ENCODE data around the gene TEX44. TPM values are rescaled to one million over a fixed set of nuclear protein-coding genes. Genes with fewer than 3 reads are reported as not detected.
A peak's percentile ranks its signal among the peaks of the same experiment; 100 is the strongest.
"Not testable (repeated sequence)": the region's sequence is repeated elsewhere in the genome, so short reads cannot be mapped to it uniquely, and the experiment has no call there.

TEX44 gene
- not detected for total RNA-seq

DNA sequence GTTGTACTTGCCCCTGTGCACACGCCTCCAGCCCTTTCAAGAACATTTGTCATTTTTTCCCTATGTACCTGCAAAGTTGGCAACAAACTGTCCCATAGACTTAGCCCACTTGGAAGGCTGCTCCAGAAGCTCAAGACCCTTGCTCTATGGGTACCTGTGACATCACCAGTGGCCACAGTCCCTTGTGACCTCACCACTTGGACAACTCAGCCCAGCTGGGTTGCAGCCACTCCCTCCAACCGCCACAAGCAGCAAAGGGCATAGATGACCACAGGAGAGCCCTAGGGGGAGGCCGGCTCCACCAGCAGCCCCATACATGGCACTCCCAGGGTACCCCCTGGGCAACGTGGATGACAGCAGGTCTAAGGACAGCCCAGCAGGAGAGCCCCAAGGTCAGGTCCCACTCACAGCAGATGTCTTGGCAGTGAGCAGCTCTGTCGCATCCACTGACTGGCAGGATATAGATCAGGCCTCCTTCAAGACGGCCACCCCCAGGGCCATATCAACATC, at the start of gene TEX44:
TEX44 (plus strand) TSS at position 229 of the 510 bp plus-strand sequence; CDS start at position 317, 88 bp downstream.
- DNase-seq (ENCODE audit: low spot score): no peak

- DNase-seq (ENCODE audit: low spot score): no peak
Observed at GRCh38 chr2:231545105-231545902, 47.4 kb upstream of the TEX44 start.

- no peak for DNase-seq (ENCODE audit: low spot score)
Observed at GRCh38 chr2:231546014-231546715, 46.5 kb upstream of the TEX44 start.

DNA sequence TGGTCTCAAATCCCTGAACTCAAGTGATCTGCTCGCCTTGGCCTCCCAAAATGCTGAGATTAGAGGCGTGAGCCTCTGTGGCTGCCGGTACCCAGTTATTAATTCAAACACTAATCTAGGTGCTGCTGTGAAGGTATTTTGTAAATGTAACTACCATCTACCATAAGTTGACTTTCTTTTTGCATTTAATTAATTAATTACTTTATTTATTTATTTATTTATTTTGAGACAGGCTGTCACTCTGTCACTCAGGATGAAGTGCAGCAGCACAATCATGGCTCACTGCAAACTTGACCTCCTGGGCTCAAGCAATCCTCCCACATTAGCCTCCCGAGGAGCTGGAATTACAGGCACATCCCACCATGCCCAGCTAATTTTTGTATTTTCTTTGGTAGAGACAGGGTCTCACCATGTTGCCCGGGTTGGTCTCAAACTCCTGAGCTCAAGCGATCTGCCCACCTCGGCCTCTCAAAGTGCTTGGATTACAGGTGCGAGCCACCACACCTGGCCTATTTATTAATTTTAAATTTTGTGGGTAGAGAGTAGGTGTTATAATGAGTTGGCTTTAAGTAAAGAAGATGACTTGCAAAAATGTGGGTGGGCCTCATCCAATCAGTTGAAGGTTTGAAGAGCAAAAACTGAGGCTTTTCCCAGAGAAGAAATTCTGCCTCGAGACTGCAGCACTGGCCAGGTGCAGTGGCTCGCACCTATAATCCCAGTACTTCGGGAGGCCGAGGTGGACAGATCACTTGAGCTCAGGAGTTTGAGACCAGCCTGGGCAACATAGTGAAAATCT, 45.2 kb upstream of the TEX44 start:
- no peak for DNase-seq (ENCODE audit: low spot score)

- DNase-seq (ENCODE audit: low spot score): no peak
Observed at GRCh38 chr2:231548752-231549151, 43.9 kb upstream of the TEX44 start.

DNA sequence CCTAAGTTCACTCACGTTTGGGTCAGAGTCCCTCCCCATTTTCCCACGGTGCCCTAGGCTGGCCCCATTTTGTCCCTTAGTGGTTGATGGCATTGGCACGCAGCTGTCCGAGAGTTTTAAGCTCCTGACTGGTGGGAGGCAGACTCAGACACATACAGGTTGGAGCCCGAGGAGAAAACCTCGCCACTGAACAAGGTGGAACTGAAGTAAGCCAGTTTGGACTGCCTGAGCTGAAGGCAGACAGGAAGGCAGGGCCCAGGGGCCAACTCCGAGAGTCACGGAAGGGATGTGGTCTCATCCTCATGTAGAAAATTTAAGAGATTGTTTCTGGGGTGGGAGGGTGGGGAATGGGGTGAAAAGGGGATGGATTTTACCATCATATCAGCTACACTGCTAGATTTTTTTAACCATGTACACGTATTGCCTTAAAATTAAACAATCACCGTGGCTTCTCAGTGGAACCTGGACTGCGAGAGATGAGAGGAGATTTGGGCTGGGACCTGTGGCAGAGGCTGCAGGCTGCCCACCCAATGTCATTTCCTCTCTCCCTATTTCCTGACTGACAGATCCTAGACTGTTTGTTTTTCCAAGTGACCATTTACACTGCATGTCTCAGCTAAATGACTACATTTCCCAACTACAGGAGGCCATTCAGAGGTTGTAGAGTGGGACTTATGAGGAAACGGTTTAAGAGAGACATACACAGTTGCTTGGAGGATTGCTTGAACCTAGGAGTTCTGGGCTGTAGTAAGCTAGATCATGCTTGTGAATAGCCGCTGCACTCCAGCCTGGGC, 43.0 kb upstream of the TEX44 start:
- no peak for DNase-seq (ENCODE audit: low spot score)

DNA sequence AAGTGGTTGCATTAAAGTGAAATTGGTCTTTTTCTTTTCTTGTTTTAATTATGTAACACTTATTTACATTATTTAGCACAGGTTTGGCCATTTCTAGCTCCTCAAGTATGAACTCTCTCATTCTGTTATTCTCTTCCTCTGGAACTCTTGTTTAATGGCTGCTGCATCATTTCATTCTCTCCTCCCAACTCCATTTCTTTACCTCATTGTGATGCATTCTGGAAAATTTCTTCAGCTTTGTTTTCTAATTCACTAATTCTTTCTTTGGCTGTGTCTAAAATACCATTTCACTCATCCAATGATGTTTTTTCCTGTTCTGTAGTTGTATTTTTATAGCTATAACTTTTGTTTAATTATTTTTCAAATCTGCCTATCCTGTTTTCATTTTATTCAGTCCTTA, 39.9 kb upstream of the TEX44 start:
- no peak for DNase-seq (ENCODE audit: low spot score)

GRCh38 chr2:231554327-231554726, 38.3 kb upstream of the TEX44 start:
- DNase-seq (ENCODE audit: low spot score): no peak

- peak; percentile 59 for DNase-seq (ENCODE audit: low spot score)
Observed at GRCh38 chr2:231554748-231555545, 37.7 kb upstream of the TEX44 start.

DNA sequence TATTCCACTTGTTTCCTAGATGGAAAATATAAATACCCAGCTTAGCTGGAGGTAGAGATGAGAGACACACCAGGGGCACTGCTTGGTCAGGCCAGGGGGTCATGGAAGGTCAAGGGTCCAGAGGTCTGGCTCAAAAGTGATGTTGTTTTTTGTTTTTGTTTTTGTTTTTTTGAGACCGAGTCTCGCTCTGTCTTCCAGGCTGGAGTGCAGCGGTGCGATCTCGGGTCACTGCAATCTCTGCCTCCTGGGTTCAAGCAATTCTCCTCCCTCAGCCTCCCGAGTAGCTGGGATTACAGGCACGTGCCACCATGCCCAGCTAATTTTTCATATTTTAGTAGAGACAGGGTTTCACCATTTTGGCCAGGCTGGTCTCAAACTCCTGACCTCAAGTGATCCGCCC, 36.2 kb upstream of the TEX44 start:
- DNase-seq (ENCODE audit: low spot score): not testable (repeated sequence)

GRCh38 chr2:231556981-231557380, 35.7 kb upstream of the TEX44 start:
- DNase-seq (ENCODE audit: low spot score): no peak

DNA sequence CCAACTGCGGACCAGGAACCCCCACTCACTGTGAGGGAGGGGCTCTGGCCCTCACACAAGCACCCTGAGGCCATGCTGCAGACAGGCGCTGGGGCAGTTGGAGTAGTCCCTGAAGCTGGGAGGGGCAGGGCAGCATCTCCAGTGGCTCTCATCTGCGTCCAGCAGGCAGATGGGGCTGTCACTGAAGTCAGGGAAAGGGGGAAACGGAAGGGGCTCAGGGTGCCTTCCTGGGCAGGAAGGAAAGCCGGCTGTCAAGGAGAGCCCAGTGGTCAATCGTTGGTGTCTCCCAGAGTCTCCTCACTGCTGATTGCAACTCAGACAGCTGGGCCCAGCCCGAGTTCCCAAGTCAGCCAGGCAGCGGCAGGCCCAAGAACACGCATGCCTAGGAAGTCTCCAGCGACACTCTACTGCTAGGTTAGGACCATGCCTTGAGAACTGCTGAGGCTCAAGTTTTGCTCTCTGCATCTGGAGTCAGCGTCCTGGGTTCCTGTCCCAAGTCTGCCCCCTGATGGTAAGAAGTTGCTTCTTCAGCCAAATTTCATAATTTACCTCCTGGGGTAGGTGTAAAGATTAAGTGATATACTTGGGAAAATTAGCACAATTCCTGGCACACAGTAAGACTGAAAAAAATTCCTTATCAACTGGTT, 35.0 kb upstream of the TEX44 start:
- peak; percentile 78 for DNase-seq (ENCODE audit: low spot score)

- no peak for DNase-seq (ENCODE audit: low spot score)
Observed at GRCh38 chr2:231563378-231563961, 29.2 kb upstream of the TEX44 start.

- no peak for DNase-seq (ENCODE audit: low spot score)
Observed at GRCh38 chr2:231565887-231566594, 26.6 kb upstream of the TEX44 start.

GRCh38 chr2:231567159-231567558, 25.5 kb upstream of the TEX44 start:
- no peak for DNase-seq (ENCODE audit: low spot score)

DNA sequence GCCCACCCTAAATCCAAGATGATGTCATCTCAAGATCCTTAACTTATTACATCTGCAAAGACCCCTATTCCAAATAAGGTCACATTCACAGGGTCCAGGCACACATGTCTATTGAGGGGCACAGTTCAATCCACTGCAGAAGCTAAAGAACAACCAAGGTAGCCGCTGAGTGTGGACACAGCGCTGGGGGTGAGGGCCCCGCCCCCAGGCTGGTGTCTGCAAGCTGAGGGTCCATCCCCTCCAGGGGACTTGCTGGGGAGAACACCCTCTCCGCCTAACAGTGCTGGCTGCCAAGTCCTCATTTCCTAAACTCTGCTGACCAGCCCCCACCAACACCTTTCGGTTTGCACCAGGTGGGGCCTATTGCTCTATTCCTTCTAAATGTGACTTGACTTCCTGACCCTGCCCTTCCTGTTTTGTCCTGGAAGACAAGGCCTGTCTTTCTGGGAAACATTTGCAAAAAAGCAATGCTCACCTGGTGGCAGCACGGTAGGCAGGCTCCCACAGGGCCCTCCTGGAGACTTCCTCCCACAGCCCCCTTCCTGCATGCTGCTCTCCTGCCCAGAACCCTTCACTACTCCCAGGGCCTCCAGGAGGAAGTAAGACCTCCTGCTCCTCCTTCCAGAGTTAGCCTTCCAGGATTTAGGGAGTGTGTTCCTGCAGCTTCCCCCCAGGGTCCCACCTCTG, 24.4 kb upstream of the TEX44 start:
- DNase-seq (ENCODE audit: low spot score): no peak

DNA sequence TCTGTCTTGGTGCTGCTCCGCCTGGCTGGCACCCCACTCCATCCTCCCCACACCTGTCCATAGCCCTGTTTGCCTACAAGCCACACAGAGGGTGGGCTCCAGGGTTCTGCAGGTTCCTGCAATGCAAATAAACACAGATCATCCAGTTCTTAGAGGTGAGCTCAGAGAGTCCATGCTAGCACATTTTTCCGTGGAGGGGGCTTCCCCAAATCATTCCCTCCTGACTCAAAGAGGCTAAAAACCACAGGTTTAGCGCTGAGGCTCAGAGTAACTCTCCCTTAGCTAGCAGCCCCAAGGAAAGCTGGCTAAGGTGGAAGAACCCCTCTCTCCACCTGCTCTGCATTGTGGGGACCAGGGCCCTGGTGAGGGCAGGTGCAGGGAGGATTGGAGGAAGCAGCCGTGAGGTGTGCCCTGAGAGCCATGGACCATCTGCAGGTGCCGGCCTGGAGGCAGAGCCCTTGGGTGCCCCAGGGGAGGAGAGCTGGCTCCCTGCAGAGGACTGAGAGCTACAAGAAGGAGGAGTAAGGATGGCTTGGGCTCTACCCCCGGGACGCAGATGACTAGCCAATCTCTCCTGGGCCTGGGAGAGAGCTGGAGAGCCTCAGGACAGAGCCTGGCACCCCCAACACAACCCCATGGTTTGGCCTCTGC, 23.8 kb upstream of the TEX44 start:
- no peak for DNase-seq (ENCODE audit: low spot score)

DNA sequence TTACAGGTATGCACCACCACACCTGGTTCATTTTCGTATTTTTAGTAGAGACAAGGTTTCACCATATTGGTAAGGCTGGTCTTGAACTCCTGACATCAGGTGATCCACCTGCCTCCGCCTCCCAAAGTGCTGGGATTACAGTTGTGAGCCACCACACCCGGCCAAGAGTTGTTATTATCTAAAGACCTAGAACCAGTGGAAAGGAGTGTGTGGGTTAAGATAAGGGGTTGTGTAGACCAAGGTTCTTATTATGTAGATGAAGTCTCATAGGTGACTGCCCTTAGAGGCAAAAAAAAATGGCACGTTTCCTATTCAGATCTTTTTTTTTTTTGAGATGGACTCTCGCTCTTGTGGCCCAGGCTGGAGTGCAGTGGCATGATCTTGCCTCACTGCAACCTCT, 21.7 kb upstream of the TEX44 start:
- not testable (repeated sequence) for DNase-seq (ENCODE audit: low spot score)

Measured in ureter (tissue), 1 donor.